ENCODE measurements around the gene SMTNL2.

SMTNL2 gene

GRCh38 chr17:4547118-4547906 is 37.0 kb upstream of the SMTNL2 start:
- FAIRE-seq, result no peak

- FAIRE-seq, result no peak
Measured at GRCh38 chr17:4548061-4548461, 36.3 kb upstream of the SMTNL2 start.

GRCh38 chr17:4548721-4549531 is 35.4 kb upstream of the SMTNL2 start:
- no peak for FAIRE-seq

- FAIRE-seq, result no peak
Measured at GRCh38 chr17:4549781-4550533, 34.4 kb upstream of the SMTNL2 start.

GRCh38 chr17:4550534-4551039 is 33.7 kb upstream of the SMTNL2 start:
- FAIRE-seq, result no peak

- no peak for FAIRE-seq
Measured at GRCh38 chr17:4551141-4551540, 33.2 kb upstream of the SMTNL2 start.

GRCh38 chr17:4551796-4552525 is 32.4 kb upstream of the SMTNL2 start:
- FAIRE-seq, result no peak

- no peak for FAIRE-seq
Measured at GRCh38 chr17:4553669-4554068, 30.7 kb upstream of the SMTNL2 start.

- FAIRE-seq, result no peak
Measured at GRCh38 chr17:4554441-4554996, 29.8 kb upstream of the SMTNL2 start.

- FAIRE-seq, result peak; percentile 77
Measured at GRCh38 chr17:4554997-4555799, 29.1 kb upstream of the SMTNL2 start, which contains the start of gene MYBBP1A. Gene MYBBP1A (minus strand): TSS chr17:4555384. CDS start chr17:4555324, 60 bp downstream.

GRCh38 chr17:4555873-4556759 is 28.2 kb upstream of the SMTNL2 start:
- no peak for FAIRE-seq

GRCh38 chr17:4556996-4557395 is 27.3 kb upstream of the SMTNL2 start:
- no peak for FAIRE-seq

- no peak for FAIRE-seq
Measured at GRCh38 chr17:4557626-4558346, 26.5 kb upstream of the SMTNL2 start.

GRCh38 chr17:4558347-4558971 is 25.9 kb upstream of the SMTNL2 start:
- FAIRE-seq, result no peak

- no peak for FAIRE-seq
Measured at GRCh38 chr17:4559139-4559791, 25.1 kb upstream of the SMTNL2 start.

- no peak for FAIRE-seq
Measured at GRCh38 chr17:4559966-4560365, 24.4 kb upstream of the SMTNL2 start.

GRCh38 chr17:4560421-4560820 is 23.9 kb upstream of the SMTNL2 start, which contains the start of gene GGT6:
Gene GGT6 (minus strand): TSS chr17:4560577. CDS start chr17:4560521, 56 bp downstream.
- no peak for FAIRE-seq

GRCh38 chr17:4560837-4561256 is 23.5 kb upstream of the SMTNL2 start:
- FAIRE-seq, result no peak
